ENCODE results near the gene WEE2. TPM values are rescaled to one million over a fixed set of nuclear protein-coding genes. Genes with fewer than 3 reads are reported as not detected.

Gene WEE2
- total and polyA plus RNA-seq, 4 donors, result not detected

GRCh38 chr7:141737118-141737835 is 29.1 kb downstream of the WEE2 start:
- H3K9ac ChIP-seq (ENCODE audit: insufficient read depth in 1 of 2, low read length in 2 of 2), result peak overlapping the region in 1 of 2 donors; percentile 99
- 60% methylated on average over 11 of the region's 11 CpGs for WGBS, 2 donors
- no peak for TF ChIP-seq CTCF (IDR thresholded peaks at IDR 0.05; ENCODE audit: control extremely low read depth, extremely low read depth)
- ATAC-seq (ENCODE audit: insufficient read depth, low FRiP score), result no peak
- H3K27me3 ChIP-seq (ENCODE audit: control insufficient read depth in 3 of 3, insufficient read depth in 3 of 3, low read length in 2 of 3), result no peaks in the 10 kb centered on the region
- H3K36me3 ChIP-seq (ENCODE audit: control insufficient read depth in 4 of 4, insufficient read depth in 4 of 4, low read length in 4 of 4), result peaks cover 4 to 17% (median 5%) of the 10 kb centered on the region in 4 donors
- peak overlapping the region; percentile 75 to 88 for H3K27ac ChIP-seq (ENCODE audit: low read depth in 1 of 2, low read length in 1 of 2)
- peak overlapping the region; percentile 65 for H3K4me3 ChIP-seq
- no peaks in the 10 kb centered on the region for H3K9me3 ChIP-seq (ENCODE audit: control insufficient read depth in 4 of 4, insufficient read depth in 3 of 4, low read length in 3 of 4)
- H3K4me1 ChIP-seq (ENCODE audit: control insufficient read depth in 5 of 5, insufficient read depth in 5 of 5, low read length in 5 of 5), result peaks cover 0 to 14% (median 11%) of the 10 kb centered on the region in 5 donors
- peak in 1 of 3 donors; percentile 3 for DNase-seq

DNA sequence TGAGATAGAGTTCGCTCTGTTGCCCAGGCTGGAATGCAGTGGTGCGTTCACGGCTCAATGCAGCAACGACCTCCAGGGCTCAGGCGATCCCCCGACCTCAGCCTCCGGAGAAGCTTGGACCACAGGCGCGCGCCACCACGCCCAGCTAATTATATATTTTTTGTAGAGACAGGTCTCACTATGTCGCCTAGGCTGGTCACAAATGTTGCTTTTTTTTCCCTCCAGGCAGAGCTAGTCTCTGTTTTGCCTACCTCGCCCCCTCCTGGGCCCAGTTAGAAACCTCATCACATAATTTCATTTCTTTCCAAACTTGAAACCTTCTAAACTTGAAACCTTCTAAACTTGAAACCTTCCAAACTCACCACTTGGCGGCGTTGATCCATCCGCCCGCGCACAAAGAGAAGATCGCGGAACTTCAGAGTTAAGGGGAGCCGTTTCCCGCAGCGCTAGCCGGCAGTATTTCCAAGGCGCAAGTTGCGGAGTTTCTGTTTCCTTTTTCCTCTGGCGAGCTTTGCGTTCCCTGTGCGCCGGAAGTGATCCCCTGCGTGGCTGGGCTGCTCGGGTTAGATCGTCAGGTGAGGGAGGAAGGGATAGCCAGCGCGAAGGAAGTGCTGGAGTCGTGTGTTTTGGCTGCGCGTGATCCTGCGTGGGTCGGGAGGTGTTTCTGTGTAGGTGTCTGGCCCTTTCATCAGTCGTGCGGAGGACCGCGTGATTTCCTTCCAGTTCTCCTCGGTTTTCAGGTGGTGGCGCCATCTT is 29.9 kb downstream of the WEE2 start, which contains the start of gene SSBP1:
SSBP1 (plus strand) TSS at position 523 of the 756 bp plus-strand sequence. CDS start 809 bp downstream, outside the sequence.
- ATAC-seq (ENCODE audit: insufficient read depth, low FRiP score), result peak; percentile 95
- peak; percentile 49 for TF ChIP-seq CTCF (IDR thresholded peaks at IDR 0.05; ENCODE audit: control extremely low read depth, extremely low read depth)
- Histone ChIP-seq H3K9me3 (ENCODE audit: control insufficient read depth in 4 of 4, insufficient read depth in 3 of 4, low read length in 3 of 4) (no peaks in the 10 kb centered on the region), H3K36me3 (ENCODE audit: control insufficient read depth in 4 of 4, insufficient read depth in 4 of 4, low read length in 4 of 4) (peaks cover 5 to 20% (median 7%) of the 10 kb centered on the region in 4 donors), H3K4me3 (peak within 1 kb of the TSS; percentile 88), H3K4me1 (ENCODE audit: control insufficient read depth in 5 of 5, insufficient read depth in 5 of 5, low read length in 5 of 5) (peaks cover 0 to 14% (median 11%) of the 10 kb centered on the region in 5 donors), H3K9ac (ENCODE audit: insufficient read depth in 1 of 2, low read length in 2 of 2) (peak within 1 kb of the TSS; percentile 78 to 99), H3K27ac (ENCODE audit: low read depth in 1 of 2, low read length in 1 of 2) (peak within 1 kb of the TSS; percentile 84 to 94), H3K27me3 (ENCODE audit: control insufficient read depth in 3 of 3, insufficient read depth in 3 of 3, low read length in 2 of 3) (no peaks in the 10 kb centered on the region)
- DNase-seq, result peak; percentile 95 to 99 (median 99)
- WGBS, 2 donors, result 1 to 2% methylated on average over 46 of the region's 46 CpGs

GRCh38 chr7:141738592-141739013 is 30.4 kb downstream of the WEE2 start:
- WGBS, 2 donors, result 1% methylated on average over 6 of the region's 6 CpGs
- H3K9me3 ChIP-seq (ENCODE audit: control insufficient read depth in 4 of 4, insufficient read depth in 3 of 4, low read length in 3 of 4), result no peaks in the 10 kb centered on the region
- peak overlapping the region; percentile 78 to 99 for H3K9ac ChIP-seq (ENCODE audit: insufficient read depth in 1 of 2, low read length in 2 of 2)
- ATAC-seq (ENCODE audit: insufficient read depth, low FRiP score) (no peak), DNase-seq (no peak)
- no peak for TF ChIP-seq CTCF (IDR thresholded peaks at IDR 0.05; ENCODE audit: control extremely low read depth, extremely low read depth)
- peaks cover 0 to 14% (median 11%) of the 10 kb centered on the region in 5 donors for H3K4me1 ChIP-seq (ENCODE audit: control insufficient read depth in 5 of 5, insufficient read depth in 5 of 5, low read length in 5 of 5)
- H3K36me3 ChIP-seq (ENCODE audit: control insufficient read depth in 4 of 4, insufficient read depth in 4 of 4, low read length in 4 of 4), result peaks cover 7 to 26% (median 10%) of the 10 kb centered on the region in 4 donors
- peak overlapping the region; percentile 88 for H3K4me3 ChIP-seq
- no peaks in the 10 kb centered on the region for H3K27me3 ChIP-seq (ENCODE audit: control insufficient read depth in 3 of 3, insufficient read depth in 3 of 3, low read length in 2 of 3)
- peak overlapping the region; percentile 84 to 94 for H3K27ac ChIP-seq (ENCODE audit: low read depth in 1 of 2, low read length in 1 of 2)
